ENCODE data around the gene GNAT3.

The GNAT3 gene

GRCh38 chr7:80414331-80414730 lies 97.5 kb downstream of the GNAT3 start:
- DNase-seq, result no peak

DNA sequence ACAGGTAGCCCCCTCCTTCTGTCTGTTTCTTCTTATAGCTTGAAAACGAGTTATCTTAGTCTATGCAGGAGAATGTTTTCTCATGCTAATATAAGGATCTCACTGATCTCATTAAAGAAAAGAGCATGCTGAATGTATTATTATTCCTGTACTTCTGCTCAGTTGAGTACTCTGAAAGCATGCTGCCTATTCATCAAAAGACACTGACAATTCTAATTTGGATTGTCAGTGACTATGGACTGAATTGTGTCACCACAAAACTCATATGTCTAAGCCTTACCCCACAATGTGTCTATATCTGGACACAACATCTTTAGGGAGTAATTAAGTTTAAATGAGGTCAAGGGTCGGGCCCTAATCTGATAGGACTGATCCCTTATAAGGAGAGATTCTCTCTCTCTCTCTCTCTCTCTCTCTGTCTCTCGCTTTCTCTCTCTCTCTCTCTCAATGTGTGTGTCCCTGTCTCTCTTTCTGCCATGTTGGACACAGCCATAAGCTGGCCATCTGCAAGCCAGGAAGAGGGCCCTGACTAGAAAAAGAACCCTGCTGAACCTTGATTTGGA lies 98.4 kb downstream of the GNAT3 start:
- DNase-seq, result no peak

- DNase-seq, result no peak
Observed at GRCh38 chr7:80412842-80413241, 99.0 kb downstream of the GNAT3 start.

- no peak for DNase-seq
Observed at GRCh38 chr7:80411621-80412020, 100.2 kb downstream of the GNAT3 start.

- DNase-seq, result no peak
Observed at GRCh38 chr7:80410081-80410480, 101.8 kb downstream of the GNAT3 start.

All from stimulated activated CD4-positive, alpha-beta T cell treated with anti-CD3 and anti-CD28 coated beads, Interleukin-4, amount 100 ng/mL, for 1 hour (primary cell).